Stomach (tissue), 9 donors: ENCODE measurements around the gene GNB1L. TPM values are rescaled to one million over a fixed set of nuclear protein-coding genes. Genes with fewer than 3 reads are reported as not detected.

Experiments used
- DNase-seq, 2 donors: peaks; one replicate each; pipeline versions ENCODE4 v3.0.0 to v3.0.0-alpha.2; 2013 to 2019
- H3K27ac ChIP-seq, 5 donors: fragments of 200-600 bp in 4 of 5; sonication (generic) in 4 of 5; one replicate each; pipeline ENCODE4 v1.5.1; 2013 to 2019; ENCODE audit warnings: mild to moderate bottlenecking in 1 of 5, moderate library complexity in 1 of 5
- H3K27me3 ChIP-seq, 3 donors: fragments of 200-600 bp; sonication (generic); one replicate each; pipeline ENCODE4 v1.5.1; 2017 to 2019; ENCODE audit warnings: mixed run types in 1 of 3
- H3K36me3 ChIP-seq, 4 donors: fragments of 200-600 bp; sonication (generic); 1 replicate in 3 of 4; 2 replicates in 1 of 4; pipeline ENCODE4 v1.5.1; 2016 to 2019
- H3K4me1 ChIP-seq, 4 donors: fragments of 200-600 bp; sonication (generic); one replicate each; pipeline ENCODE4 v1.5.1; 2016 to 2019
- H3K4me3 ChIP-seq, 4 donors: fragments of 200-600 bp; sonication (generic) in 3 of 4; one replicate each; pipeline ENCODE4 v1.5.1; 2016 to 2019; ENCODE audit warnings: mild to moderate bottlenecking in 1 of 4
- H3K9me3 ChIP-seq, 4 donors: fragments of 200-600 bp; sonication (generic); one replicate each; pipeline ENCODE4 v1.5.1; 2016 to 2019
- EP300 ChIP-seq: sonication (generic); formaldehyde crosslinking; IDR thresholded peaks from one replicate; pipeline ENCODE4 v1.6.1; 2017; ENCODE audit warnings: antibody characterized with exemption
- POLR2A ChIP-seq, 4 donors: fragments of 450-650 bp; IDR thresholded peaks; one replicate each; pipeline ENCODE4 v1.6.1; 2016; ENCODE audit warnings: antibody characterized with exemption in 4 of 4, control low read depth in 2 of 4, mild to moderate bottlenecking in 1 of 4, moderate library complexity in 1 of 4
- POLR2AphosphoS5 ChIP-seq, 3 donors: sonication (generic); formaldehyde crosslinking; IDR thresholded peaks; one replicate each; pipeline ENCODE4 v1.6.1; 2016; ENCODE audit warnings: antibody characterized with exemption in 3 of 3
- WGBS, 5 donors: extraction: QIAGEN DNeasy Blood & Tissue Kit in 3 of 5; methylation state at CpG; one replicate each; pipeline versions ENCODE4 v1.1.5 to v1.1.7; 2013 to 2018; 5-methylcytosine and 5-hydroxymethylcytosine counted together
- intact Hi-C: fragments of 100-400 bp; cut with DNase I; formaldehyde crosslinking; loops from one replicate; pipeline ENCODE4 v1.15.1; 2023; ENCODE audit warnings: low total_unique reads
- polyA plus RNA-seq, 3 donors: library from polyadenylated mRNA; stranded (reverse); fragments of 200-250 nt; gene quantifications; one replicate each; pipeline ENCODE4 v1.2.3, GENCODE V29; 2013
- total RNA-seq, 5 donors: library from RNA; depleted of rRNA; stranded (reverse); fragments of >200 nt; gene quantifications; one replicate each; pipeline versions ENCODE4 v1.1.0 to v1.2.3, GENCODE V29; 2014 to 2016
- TF ChIP-seq, protein P1 (sequence below), 7 experiments: fragments of 450-650 bp in 4 of 7; fragments of 200-600 bp in 3 of 7; sonication (generic) in 3 of 7; IDR thresholded peaks; one replicate each; pipeline ENCODE4 v1.5.1; 2016 to 2019; ENCODE audit warnings: antibody characterized with exemption in 7 of 7, control low read depth in 2 of 7, mild to moderate bottlenecking in 1 of 7
- donor health status: healthy with polysubstance abuse.
- donor health status: Bipolar disorder and iron deficiency.
- donor health status: healthy.

Gene GNB1L
- total and polyA plus RNA-seq, 8 donors = 0.29 to 6.8 (median 3.1) TPM; not detected in 1

- H3K27ac ChIP-seq = no peak overlapping the region
- intact Hi-C loops = no loop called here
- H3K4me1 ChIP-seq = no peaks in the 10 kb centered on the region
- TF ChIP-seq POLR2AphosphoS5 (IDR thresholded peaks at IDR 0.05) = no peak
- TF ChIP-seq POLR2A (IDR thresholded peaks at IDR 0.05) = no peak
- TF ChIP-seq, protein P1, sequence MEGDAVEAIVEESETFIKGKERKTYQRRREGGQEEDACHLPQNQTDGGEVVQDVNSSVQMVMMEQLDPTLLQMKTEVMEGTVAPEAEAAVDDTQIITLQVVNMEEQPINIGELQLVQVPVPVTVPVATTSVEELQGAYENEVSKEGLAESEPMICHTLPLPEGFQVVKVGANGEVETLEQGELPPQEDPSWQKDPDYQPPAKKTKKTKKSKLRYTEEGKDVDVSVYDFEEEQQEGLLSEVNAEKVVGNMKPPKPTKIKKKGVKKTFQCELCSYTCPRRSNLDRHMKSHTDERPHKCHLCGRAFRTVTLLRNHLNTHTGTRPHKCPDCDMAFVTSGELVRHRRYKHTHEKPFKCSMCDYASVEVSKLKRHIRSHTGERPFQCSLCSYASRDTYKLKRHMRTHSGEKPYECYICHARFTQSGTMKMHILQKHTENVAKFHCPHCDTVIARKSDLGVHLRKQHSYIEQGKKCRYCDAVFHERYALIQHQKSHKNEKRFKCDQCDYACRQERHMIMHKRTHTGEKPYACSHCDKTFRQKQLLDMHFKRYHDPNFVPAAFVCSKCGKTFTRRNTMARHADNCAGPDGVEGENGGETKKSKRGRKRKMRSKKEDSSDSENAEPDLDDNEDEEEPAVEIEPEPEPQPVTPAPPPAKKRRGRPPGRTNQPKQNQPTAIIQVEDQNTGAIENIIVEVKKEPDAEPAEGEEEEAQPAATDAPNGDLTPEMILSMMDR (IDR thresholded peaks at IDR 0.05) = no peak
- no peak for TF ChIP-seq EP300
- no peak overlapping the region for H3K4me3 ChIP-seq
- H3K27me3 ChIP-seq = no peaks in the 10 kb centered on the region
- H3K9me3 ChIP-seq = no peaks in the 10 kb centered on the region
- no peaks in the 10 kb centered on the region for H3K36me3 ChIP-seq
- WGBS, 5 donors = 90 to 96% (median 94%) methylated on average over 5 of the region's 5 CpGs
- no peak for DNase-seq
Measured at GRCh38 chr22:19863571-19863970, 8.9 kb upstream of the GNB1L start.

DNA sequence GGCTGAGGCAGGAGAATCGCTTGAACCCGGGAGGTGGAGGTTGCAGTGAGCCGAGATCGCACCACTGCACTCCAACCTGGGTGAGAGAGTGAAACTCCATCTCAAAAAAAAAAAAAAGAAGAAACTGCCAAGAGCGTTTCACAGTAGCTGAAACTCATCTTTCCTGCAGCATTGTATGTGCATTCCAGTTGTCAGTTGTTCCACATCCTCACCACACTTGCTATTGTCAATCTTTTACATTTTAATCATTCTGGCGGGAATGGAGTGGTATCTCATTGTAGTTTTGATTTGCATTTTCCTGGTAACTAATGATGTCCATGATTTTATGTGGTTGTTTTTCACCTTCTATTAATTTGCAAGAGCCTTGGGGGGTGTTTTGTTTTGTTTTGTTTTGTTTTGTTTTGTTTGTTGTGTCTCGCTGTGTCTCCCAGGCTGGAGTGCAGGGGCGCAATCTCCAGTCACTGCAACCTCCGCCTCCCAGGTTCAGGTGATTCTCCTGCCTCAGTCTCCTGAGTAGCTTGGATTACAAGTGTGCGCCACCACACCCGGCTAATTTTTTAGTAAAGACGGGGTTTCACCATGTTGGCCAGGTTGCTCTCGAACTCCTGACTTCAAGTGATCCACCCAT is 8.1 kb upstream of the GNB1L start:
- no peaks in the 10 kb centered on the region for H3K36me3 ChIP-seq
- no peaks in the 10 kb centered on the region for H3K27me3 ChIP-seq
- no peaks in the 10 kb centered on the region for H3K4me1 ChIP-seq
- DNase-seq = no peak
- no peaks in the 10 kb centered on the region for H3K9me3 ChIP-seq
- TF ChIP-seq POLR2AphosphoS5 (IDR thresholded peaks at IDR 0.05) (no peak), EP300 (no peak), POLR2A (IDR thresholded peaks at IDR 0.05) (no peak)
- TF ChIP-seq, protein P1 (IDR thresholded peaks at IDR 0.05) = no peak
- intact Hi-C loops = no loop called here
- 96 to 98% (median 96%) methylated on average over 13 of the region's 13 CpGs for WGBS, 5 donors
- H3K4me3 ChIP-seq = no peak overlapping the region
- no peak overlapping the region for H3K27ac ChIP-seq

- Histone ChIP-seq H3K4me3 (no peak overlapping the region), H3K4me1 (peaks cover 12 to 13% (median 13%) of the 10 kb centered on the region in 4 donors), H3K9me3 (no peaks in the 10 kb centered on the region), H3K36me3 (no peaks in the 10 kb centered on the region), H3K27ac (no peak overlapping the region), H3K27me3 (no peaks in the 10 kb centered on the region)
- TF ChIP-seq POLR2AphosphoS5 (IDR thresholded peaks at IDR 0.05) (no peak), POLR2A (IDR thresholded peaks at IDR 0.05) (no peak), EP300 (no peak)
- TF ChIP-seq, protein P1 (IDR thresholded peaks at IDR 0.05) = no peak
- no peak for DNase-seq
- WGBS, 5 donors = 91 to 94% (median 93%) methylated on average over 8 of the region's 8 CpGs
- intact Hi-C loops = no loop called here
Measured at GRCh38 chr22:19859861-19860510, 5.3 kb upstream of the GNB1L start.

- TF ChIP-seq EP300 (no peak), POLR2A (IDR thresholded peaks at IDR 0.05) (no peak), POLR2AphosphoS5 (IDR thresholded peaks at IDR 0.05) (no peak)
- TF ChIP-seq, protein P1 (IDR thresholded peaks at IDR 0.05) = no peak
- Histone ChIP-seq H3K27me3 (no peaks in the 10 kb centered on the region), H3K36me3 (peaks cover 0 to 2% (median under 1%) of the 10 kb centered on the region in 4 donors), H3K4me3 (no peak overlapping the region), H3K9me3 (no peaks in the 10 kb centered on the region), H3K4me1 (peaks cover 27 to 32% (median 29%) of the 10 kb centered on the region in 4 donors), H3K27ac (no peak overlapping the region)
- WGBS, 5 donors = 97 to 100% (median 97%) methylated on average over 3 of the region's 3 CpGs
- intact Hi-C loops = no loop called here
- DNase-seq = no peak
Measured at GRCh38 chr22:19857382-19857781, 2.7 kb upstream of the GNB1L start.
